ENCODE data around the gene ECEL1. TPM values are rescaled to one million over a fixed set of nuclear protein-coding genes. Genes with fewer than 3 reads are reported as not detected.
"Not testable (repeated sequence)": the region's sequence is repeated elsewhere in the genome, so short reads cannot be mapped to it uniquely, and the experiment has no call there.

The ECEL1 gene
- total RNA-seq, 2 experiments from 2014 or later = 0.17 TPM; not detected in 1

GRCh38 chr2:232447638-232448303, 39.9 kb downstream of the ECEL1 start:
- CTCF ChIA-PET = interaction anchor here (1.0 to 1.4 kb wide), 4 partner anchors 11 to 76 kb away, joined by 3 to 8 read pairs (median 4); no protein-coding TSS in a partner anchor
- POLR2A ChIA-PET = no interaction called here

GRCh38 chr2:232447091-232447620, 40.5 kb downstream of the ECEL1 start:
- CTCF ChIA-PET = interaction anchor here (1.0 to 1.4 kb wide), 4 partner anchors 10 to 77 kb away, joined by 3 to 8 read pairs (median 4); no protein-coding TSS in a partner anchor
- POLR2A ChIA-PET = no interaction called here

- POLR2A ChIA-PET = not testable (repeated sequence)
Measured at GRCh38 chr2:232446266-232446777, 41.3 kb downstream of the ECEL1 start.

GRCh38 chr2:232445149-232445885, 42.3 kb downstream of the ECEL1 start:
- CTCF ChIA-PET = interaction anchor here (1.4 to 1.8 kb wide), 4 partner anchors 10 to 544 kb away, joined by 3 to 11 read pairs (median 8); no protein-coding TSS in a partner anchor
- POLR2A ChIA-PET = not testable (repeated sequence)

More at GRCh38 chr2:232446266-232446777, 41.3 kb downstream of the ECEL1 start:
- CTCF ChIA-PET = interaction anchor here (1.0 to 1.4 kb wide), 3 partner anchors 9 to 76 kb away, joined by 3 to 8 read pairs (median 4); no protein-coding TSS in a partner anchor

- ChIA-PET POLR2A (no interaction called here), CTCF (interaction anchor here (1.4 to 1.8 kb wide), 4 partner anchors 10 to 543 kb away, joined by 3 to 11 read pairs (median 8); no protein-coding TSS in a partner anchor)
Measured at GRCh38 chr2:232444409-232445148, 43.1 kb downstream of the ECEL1 start.

GRCh38 chr2:232443669-232444408, 43.8 kb downstream of the ECEL1 start:
- CTCF ChIA-PET = interaction anchor here (1.4 to 1.8 kb wide), 4 partner anchors 9 to 542 kb away, joined by 3 to 11 read pairs (median 8); no protein-coding TSS in a partner anchor
- POLR2A ChIA-PET = not testable (repeated sequence)

- POLR2A ChIA-PET, CTCF ChIA-PET: not testable (repeated sequence)
Measured at GRCh38 chr2:232443047-232443446, 44.6 kb downstream of the ECEL1 start.

- CTCF ChIA-PET = interaction anchor here (0.5 kb wide), 1 partner anchor 555 kb away, joined by 3 read pairs; no protein-coding TSS in a partner anchor
- POLR2A ChIA-PET = not testable (repeated sequence)
Measured at GRCh38 chr2:232442431-232442830, 45.2 kb downstream of the ECEL1 start.

GRCh38 chr2:232441922-232442321, 45.7 kb downstream of the ECEL1 start:
- POLR2A ChIA-PET, CTCF ChIA-PET: not testable (repeated sequence)

GRCh38 chr2:232441147-232441651, 46.4 kb downstream of the ECEL1 start:
- ChIA-PET CTCF (interaction anchor here (0.7 kb wide), 1 partner anchor 82 kb away, joined by 3 read pairs; no protein-coding TSS in a partner anchor), POLR2A (no interaction called here)

- CTCF ChIA-PET = interaction anchor here (0.7 to 1.7 kb wide), 5 partner anchors 41 to 510 kb away, joined by 3 to 8 read pairs (median 3); no protein-coding TSS in a partner anchor
- POLR2A ChIA-PET = not testable (repeated sequence)
Measured at GRCh38 chr2:232440220-232441018, 47.2 kb downstream of the ECEL1 start.

- CTCF ChIA-PET = interaction anchor here (1.1 to 1.7 kb wide), 8 partner anchors 14 to 514 kb away, joined by 3 to 8 read pairs (median 4); partner anchors contain the start of gene NPPC
- POLR2A ChIA-PET = interaction anchor here (0.6 kb wide), 1 partner anchor 54 kb away, joined by 3 read pairs; no protein-coding TSS in a partner anchor
Measured at GRCh38 chr2:232439758-232440135, 47.9 kb downstream of the ECEL1 start.

- ChIA-PET CTCF (interaction anchor here (1.0 to 1.7 kb wide), 9 partner anchors 14 to 513 kb away, joined by 3 to 8 read pairs (median 3); partner anchors contain the start of gene NPPC), POLR2A (interaction anchor here (0.6 kb wide), 2 partner anchors 53 to 720 kb away, joined by 3 read pairs; no protein-coding TSS in a partner anchor)
Measured at GRCh38 chr2:232438951-232439757, 48.5 kb downstream of the ECEL1 start.

GRCh38 chr2:232438091-232438490, 49.5 kb downstream of the ECEL1 start:
- ChIA-PET POLR2A (no interaction called here), CTCF (interaction anchor here (0.6 to 1.4 kb wide), 2 partner anchors 9 kb away, joined by 3 read pairs; no protein-coding TSS in a partner anchor)

GRCh38 chr2:232437195-232437571, 50.5 kb downstream of the ECEL1 start:
- ChIA-PET POLR2A (no interaction called here), CTCF (interaction anchor here (0.6 to 1.4 kb wide), 2 partner anchors 10 to 529 kb away, joined by 3 to 5 read pairs; no protein-coding TSS in a partner anchor)
